Measurements from ENCODE around the gene SPAG8. TPM values are rescaled to one million over a fixed set of nuclear protein-coding genes. Genes with fewer than 3 reads are reported as not detected.
A peak's percentile ranks its signal among the peaks of the same experiment; 100 is the strongest.

The SPAG8 gene
- total RNA-seq, 1 donor from 2014 or later: not detected

DNA sequence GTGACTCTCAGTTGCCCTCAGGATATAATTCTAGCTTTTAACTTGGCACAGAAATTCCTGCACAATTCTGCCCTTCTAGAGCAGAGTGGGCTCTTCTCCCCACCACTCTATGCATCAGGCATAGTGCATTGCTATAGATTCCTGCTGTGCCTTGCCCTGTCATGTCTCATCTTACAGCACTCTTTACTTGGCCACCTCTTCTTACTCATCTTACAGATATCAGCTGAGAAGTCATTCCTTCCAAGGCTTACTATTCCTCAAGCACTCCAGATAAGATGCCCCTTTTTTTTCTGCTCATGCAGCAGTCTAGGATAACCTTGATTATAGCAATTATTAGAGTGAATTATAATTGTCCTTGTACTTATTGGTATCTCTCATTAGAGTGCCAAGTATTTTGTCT, 10.9 kb upstream of the SPAG8 start:
- H3K4me1 ChIP-seq: peaks cover 0 to 5% of the 10 kb centered on the region in 2 donors
- no peaks in the 10 kb centered on the region for H3K27me3 ChIP-seq
- TF ChIP-seq, protein P1, sequence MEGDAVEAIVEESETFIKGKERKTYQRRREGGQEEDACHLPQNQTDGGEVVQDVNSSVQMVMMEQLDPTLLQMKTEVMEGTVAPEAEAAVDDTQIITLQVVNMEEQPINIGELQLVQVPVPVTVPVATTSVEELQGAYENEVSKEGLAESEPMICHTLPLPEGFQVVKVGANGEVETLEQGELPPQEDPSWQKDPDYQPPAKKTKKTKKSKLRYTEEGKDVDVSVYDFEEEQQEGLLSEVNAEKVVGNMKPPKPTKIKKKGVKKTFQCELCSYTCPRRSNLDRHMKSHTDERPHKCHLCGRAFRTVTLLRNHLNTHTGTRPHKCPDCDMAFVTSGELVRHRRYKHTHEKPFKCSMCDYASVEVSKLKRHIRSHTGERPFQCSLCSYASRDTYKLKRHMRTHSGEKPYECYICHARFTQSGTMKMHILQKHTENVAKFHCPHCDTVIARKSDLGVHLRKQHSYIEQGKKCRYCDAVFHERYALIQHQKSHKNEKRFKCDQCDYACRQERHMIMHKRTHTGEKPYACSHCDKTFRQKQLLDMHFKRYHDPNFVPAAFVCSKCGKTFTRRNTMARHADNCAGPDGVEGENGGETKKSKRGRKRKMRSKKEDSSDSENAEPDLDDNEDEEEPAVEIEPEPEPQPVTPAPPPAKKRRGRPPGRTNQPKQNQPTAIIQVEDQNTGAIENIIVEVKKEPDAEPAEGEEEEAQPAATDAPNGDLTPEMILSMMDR (IDR thresholded peaks at IDR 0.05): no peak
- intact Hi-C loops (cut with DNase I): no loop called here
- no peaks in the 10 kb centered on the region for H3K9me3 ChIP-seq
- DNase-seq (ENCODE audit: low spot score in 2 of 2): no peak
- no peaks in the 10 kb centered on the region for H3K36me3 ChIP-seq
- no peak overlapping the region for H3K4me3 ChIP-seq
- H3K27ac ChIP-seq: no peak overlapping the region

DNA sequence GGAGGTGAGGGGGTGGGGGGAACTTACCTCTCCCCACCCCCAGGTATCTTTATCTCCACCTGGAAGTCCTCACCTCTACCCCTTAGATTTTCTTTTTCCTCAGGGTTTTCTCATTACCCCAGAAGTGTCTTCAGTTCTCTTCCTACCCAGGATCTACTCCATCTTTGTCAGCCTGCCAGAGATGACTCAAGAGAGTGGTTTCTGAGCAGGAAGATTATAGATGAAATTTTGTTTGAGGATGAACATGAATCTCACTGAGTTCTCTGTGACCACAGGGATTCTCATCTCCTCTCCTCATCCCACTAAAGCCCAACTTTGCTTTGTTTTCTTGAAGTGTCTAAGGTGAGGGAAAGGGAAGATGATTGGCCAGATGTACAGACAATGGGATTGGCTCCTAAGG, 8.0 kb upstream of the SPAG8 start:
- no peak overlapping the region for H3K27ac ChIP-seq
- DNase-seq (ENCODE audit: low spot score in 2 of 2): no peak
- no peaks in the 10 kb centered on the region for H3K9me3 ChIP-seq
- TF ChIP-seq, protein P1 (IDR thresholded peaks at IDR 0.05): no peak
- H3K27me3 ChIP-seq: no peaks in the 10 kb centered on the region
- H3K4me3 ChIP-seq: no peak overlapping the region
- no peaks in the 10 kb centered on the region for H3K36me3 ChIP-seq
- no peaks in the 10 kb centered on the region for H3K4me1 ChIP-seq
- intact Hi-C loops (cut with DNase I): no loop called here

DNA sequence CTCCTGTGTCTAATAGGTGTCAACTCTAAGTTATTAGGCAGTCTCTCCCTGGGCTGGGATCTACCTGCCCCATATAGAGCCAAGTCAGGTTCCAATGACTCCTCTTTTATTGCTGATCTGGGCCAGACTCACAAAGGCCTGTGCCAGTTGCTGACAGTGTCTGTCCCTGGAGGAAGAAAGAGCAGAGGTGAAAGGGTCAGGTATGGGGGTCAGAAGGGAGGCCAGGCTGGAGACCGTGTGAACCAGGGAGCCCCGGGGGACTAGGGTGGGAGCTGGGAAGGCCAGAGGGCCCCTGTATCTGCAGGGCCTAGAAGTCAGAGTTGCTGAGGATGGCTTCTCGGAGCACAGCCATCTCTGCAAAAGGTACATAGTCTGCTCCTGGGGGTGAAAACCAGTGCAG, 6.3 kb upstream of the SPAG8 start:
- intact Hi-C loops (cut with DNase I): loop anchor here (10.0 kb wide), 1 partner anchor 216 kb away; the partner anchor contains the start of gene RECK

DNA sequence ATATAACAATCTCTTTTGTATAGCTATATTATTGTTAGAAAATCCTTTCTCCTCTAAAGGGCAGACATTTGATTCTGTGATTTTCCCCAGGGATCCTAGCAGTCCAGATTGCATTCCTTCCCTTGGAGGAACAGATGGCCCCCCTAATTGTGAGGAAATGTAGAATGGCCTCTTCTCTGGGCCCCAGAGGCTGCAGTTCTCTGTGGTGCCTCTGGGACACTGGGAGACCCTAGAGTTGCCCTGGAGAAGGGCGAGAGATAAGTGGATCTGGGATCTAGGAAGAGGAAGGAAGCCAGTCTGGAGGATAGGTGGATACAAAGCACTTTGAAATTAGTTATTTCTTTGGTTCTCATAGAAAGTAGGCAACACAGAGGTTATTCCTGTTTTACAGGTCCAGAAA, 4.6 kb upstream of the SPAG8 start:
- Histone ChIP-seq H3K27ac (no peak overlapping the region), H3K36me3 (no peaks in the 10 kb centered on the region), H3K4me1 (peaks cover 8 to 18% of the 10 kb centered on the region in 2 donors), H3K9me3 (no peaks in the 10 kb centered on the region), H3K4me3 (no peak overlapping the region), H3K27me3 (no peaks in the 10 kb centered on the region)
- DNase-seq (ENCODE audit: low spot score in 2 of 2): no peak
- intact Hi-C loops (cut with DNase I): loop anchor here (10.0 kb wide), 1 partner anchor 218 kb away; the partner anchor contains the start of gene RECK
- TF ChIP-seq, protein P1 (IDR thresholded peaks at IDR 0.05): no peak

More for the DNA sequence above, 6.3 kb upstream of the SPAG8 start:
- H3K27ac ChIP-seq: no peak overlapping the region
- no peaks in the 10 kb centered on the region for H3K36me3 ChIP-seq
- H3K4me3 ChIP-seq: no peak overlapping the region
- H3K9me3 ChIP-seq: no peaks in the 10 kb centered on the region
- TF ChIP-seq, protein P1 (IDR thresholded peaks at IDR 0.05): no peak
- no peaks in the 10 kb centered on the region for H3K27me3 ChIP-seq
- no peak for DNase-seq (ENCODE audit: low spot score in 2 of 2)
- H3K4me1 ChIP-seq: peaks cover 6 to 9% of the 10 kb centered on the region in 2 donors

DNA sequence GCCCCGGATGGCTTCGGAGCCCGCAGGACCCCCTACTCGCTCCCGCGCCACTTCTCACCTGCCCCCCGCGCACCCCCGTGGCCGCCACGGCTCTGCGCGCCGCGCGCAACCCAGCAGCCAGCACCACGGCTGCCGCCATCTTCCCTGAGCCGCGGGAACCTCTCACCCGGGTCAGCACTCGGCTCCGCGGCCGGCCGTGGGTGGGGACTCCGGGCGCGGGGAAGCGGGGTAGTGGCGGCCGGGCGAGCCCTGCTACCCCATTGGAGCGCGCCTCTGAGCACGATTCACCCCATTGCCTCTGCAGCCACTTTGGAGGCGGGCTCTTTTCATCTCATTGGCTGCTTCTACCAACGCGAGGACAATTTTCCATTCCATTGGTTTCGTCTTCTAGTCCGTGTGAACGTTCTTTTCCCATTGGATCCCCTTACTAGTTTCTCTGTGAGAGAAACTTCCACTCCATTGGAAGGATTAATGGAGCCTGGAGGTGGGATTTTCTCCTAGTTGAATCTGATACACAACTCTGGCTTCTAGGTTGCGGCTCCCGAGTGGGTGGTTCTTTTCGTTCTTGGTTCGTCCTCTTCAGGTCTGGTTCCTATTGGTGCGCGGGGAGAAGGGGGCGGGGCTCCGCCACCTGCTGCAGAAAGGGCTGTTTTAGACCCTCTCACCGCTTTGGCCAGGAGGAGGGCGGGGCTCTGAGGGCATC, 2.9 kb upstream of the SPAG8 start, which contains the start of gene HINT2:
TSS of gene HINT2 (minus strand) at position 202 of the 703 bp plus-strand sequence. CDS start at position 139, 63 bp downstream.
- intact Hi-C loops (cut with DNase I): loop anchor here (1.0 to 10.0 kb wide), 7 partner anchors 14 to 220 kb away; partner anchors contain the start of genes CCDC107, CREB3, GBA2 and RECK
- H3K4me3 ChIP-seq: peak within 1 kb of the TSS; percentile 89 to 90
- H3K4me1 ChIP-seq: peaks cover 8 to 27% of the 10 kb centered on the region in 2 donors
- DNase-seq (ENCODE audit: low spot score in 2 of 2): peak; percentile 97 to 99
- H3K27me3 ChIP-seq: no peaks in the 10 kb centered on the region
- no peaks in the 10 kb centered on the region for H3K9me3 ChIP-seq
- H3K27ac ChIP-seq: peak within 1 kb of the TSS; percentile 92 to 96
- H3K36me3 ChIP-seq: peaks cover 0 to under 1% of the 10 kb centered on the region in 2 donors
- TF ChIP-seq, protein P1 (IDR thresholded peaks at IDR 0.05): no peak

Measured in ascending aorta (tissue), 2 donors.